ENCODE results near the gene KNSTRN. TPM values are rescaled to one million over a fixed set of nuclear protein-coding genes. Genes with fewer than 3 reads are reported as not detected.

Gene KNSTRN
- total RNA-seq, 6 experiments from 2014 or later: 5.4 to 17.2 (median 11.2) TPM

DNA sequence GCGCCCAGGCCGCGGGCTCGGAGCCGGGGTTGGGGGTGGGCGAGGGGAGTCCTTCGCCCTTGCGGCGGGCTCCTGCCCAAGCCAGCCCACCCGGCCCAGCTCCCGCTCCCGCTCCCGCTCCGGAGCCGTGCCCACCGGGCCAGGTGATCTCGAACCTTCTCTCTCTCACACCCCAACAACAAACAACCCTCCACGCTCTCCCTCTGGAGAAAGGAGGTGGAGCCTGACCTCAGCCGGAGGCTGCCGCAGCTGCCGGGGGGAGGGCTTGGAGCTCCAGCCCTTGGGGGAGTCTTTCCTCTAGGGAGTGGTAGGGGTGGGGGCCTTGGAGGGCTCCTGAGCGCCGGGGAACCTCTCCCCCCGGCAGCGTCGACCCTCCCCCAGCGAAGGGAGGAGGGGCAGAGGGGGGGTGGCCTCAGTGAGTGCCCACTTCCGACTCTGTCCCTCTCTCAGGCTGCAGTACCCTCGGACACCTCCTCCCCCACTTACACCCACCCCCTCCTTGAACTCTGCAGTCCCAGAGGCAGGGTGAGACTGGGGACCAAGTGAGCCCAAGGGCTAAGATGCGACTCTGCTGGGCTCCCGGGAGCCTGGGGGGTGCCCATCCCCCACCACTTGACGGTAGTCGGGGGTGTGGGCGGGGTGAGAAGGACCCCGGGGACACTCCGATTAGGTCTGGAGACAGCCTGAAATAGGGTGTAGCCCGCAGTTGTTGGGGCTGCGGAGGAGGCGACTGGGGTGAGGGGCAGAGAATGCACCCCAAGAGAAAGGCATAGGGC is 53.8 kb downstream of the KNSTRN start:
- no peak for TF ChIP-seq POLR2A (IDR thresholded peaks at IDR 0.05)
- TF ChIP-seq, protein P1, sequence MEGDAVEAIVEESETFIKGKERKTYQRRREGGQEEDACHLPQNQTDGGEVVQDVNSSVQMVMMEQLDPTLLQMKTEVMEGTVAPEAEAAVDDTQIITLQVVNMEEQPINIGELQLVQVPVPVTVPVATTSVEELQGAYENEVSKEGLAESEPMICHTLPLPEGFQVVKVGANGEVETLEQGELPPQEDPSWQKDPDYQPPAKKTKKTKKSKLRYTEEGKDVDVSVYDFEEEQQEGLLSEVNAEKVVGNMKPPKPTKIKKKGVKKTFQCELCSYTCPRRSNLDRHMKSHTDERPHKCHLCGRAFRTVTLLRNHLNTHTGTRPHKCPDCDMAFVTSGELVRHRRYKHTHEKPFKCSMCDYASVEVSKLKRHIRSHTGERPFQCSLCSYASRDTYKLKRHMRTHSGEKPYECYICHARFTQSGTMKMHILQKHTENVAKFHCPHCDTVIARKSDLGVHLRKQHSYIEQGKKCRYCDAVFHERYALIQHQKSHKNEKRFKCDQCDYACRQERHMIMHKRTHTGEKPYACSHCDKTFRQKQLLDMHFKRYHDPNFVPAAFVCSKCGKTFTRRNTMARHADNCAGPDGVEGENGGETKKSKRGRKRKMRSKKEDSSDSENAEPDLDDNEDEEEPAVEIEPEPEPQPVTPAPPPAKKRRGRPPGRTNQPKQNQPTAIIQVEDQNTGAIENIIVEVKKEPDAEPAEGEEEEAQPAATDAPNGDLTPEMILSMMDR (IDR thresholded peaks at IDR 0.05): no peak
- H3K4me1 ChIP-seq: peaks cover 0 to 10% (median 2%) of the 10 kb centered on the region in 4 donors
- no peaks in the 10 kb centered on the region for H3K27me3 ChIP-seq
- DNase-seq (no peak), ATAC-seq (no peak)
- intact Hi-C loops (cut with DNase I): no loop called here
- H3K4me3 ChIP-seq: peak overlapping the region; percentile 21 to 32 (median 23)
- H3K27ac ChIP-seq: no peak overlapping the region
- no peaks in the 10 kb centered on the region for H3K9me3 ChIP-seq
- H3K36me3 ChIP-seq: no peaks in the 10 kb centered on the region
- WGBS (ENCODE audit: insufficient coverage, low coverage, low lambda C conversion rate, missing lambda C conversion rate): under 1% methylated on average over 12 of the region's 39 CpGs

DNA sequence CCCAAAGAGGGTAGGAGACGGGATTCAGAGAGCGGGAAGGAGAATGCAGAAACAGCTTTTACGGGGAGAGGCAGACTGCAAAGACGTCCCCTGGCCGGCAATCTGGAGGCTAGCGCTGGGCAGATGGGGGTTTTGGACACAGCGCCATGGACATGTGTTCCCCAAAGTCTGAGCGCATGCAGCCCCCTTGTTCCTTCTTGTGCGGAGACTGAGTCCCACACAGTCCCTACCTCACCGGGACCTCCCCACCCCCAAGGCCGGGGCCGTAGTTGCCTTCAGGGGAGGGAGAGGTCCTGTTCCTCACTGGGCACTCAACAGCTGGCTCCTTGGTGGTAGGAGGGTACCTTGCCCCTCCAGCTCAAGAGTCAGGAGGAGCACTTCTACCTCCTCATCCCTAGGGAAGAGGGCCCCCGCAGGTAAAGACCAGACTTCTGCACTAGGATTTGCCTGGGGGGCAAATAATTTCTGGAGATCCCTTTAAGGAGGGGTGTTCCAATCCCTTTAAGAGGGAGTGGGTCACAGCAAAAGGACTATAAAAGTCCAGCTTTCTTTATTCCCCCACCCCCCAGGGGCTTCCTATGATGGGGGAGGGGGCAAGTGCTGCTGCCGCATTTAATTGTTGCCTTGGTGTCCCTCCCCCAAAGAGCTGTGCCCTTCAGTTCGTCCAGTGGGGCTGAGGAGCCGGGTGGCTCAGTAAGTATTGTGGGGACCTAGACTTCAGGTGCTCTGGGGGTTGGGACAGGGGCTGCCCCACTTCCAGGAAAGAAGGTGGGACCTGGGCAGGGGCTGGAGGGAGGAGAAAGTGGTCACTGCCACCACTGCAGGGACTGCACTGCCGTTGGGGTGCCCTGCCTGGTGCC is 54.6 kb downstream of the KNSTRN start:
- no peak overlapping the region for H3K4me3 ChIP-seq
- H3K36me3 ChIP-seq: no peaks in the 10 kb centered on the region
- no peak for ATAC-seq
- peaks cover 0 to 10% (median 2%) of the 10 kb centered on the region in 4 donors for H3K4me1 ChIP-seq
- H3K27ac ChIP-seq: no peak overlapping the region
- intact Hi-C loops (cut with DNase I): no loop called here
- H3K9me3 ChIP-seq: no peaks in the 10 kb centered on the region
- TF ChIP-seq POLR2A (IDR thresholded peaks at IDR 0.05): no peak
- no peak for DNase-seq
- no peaks in the 10 kb centered on the region for H3K27me3 ChIP-seq
- 8% methylated on average over 9 of the region's 17 CpGs for WGBS (ENCODE audit: insufficient coverage, low coverage, low lambda C conversion rate, missing lambda C conversion rate)

DNA sequence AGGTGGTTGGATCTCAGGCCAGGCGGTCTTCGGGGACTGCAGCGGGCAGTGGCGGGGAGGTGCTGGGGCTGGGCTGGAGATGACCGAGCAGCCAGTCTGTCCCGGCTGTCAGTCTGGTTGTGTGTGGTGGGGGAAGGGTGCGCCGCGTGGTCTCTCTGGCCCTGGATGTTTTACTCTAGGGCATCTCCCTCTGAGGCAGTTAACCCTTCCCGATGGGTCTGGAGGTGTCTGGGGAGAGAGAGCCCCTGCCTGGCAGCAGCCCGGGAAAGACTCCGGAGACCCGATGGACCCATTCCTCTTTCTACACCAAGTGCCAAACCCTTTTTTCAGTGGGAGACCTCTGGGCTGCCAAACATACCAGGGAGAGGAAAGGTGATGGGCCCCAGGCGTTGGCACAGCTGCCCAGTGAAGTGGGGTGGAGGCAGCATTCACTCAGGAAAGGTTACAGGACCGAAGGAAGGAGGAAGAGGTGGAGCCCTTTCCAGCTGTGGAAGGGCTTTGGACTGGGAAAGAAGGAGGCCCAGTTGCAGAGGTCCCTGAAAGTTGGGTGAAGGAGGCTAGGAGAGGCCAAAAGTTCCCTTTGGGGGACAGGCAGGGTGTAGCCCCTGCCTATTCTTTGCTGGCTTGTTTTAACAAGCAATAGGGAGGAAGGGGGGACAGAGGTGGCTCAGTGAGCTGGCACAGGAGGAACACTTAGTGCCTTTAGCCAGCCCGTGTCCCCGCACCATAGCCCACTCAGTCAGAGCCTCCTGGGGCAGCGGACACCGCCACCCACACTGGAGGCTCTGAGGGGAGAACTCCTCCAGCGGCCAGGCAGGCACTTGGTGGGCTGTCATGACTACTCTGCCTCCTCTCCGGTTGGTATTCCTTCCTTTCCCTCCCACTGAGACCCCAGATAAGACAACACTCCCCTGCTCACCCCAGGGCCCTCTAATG is 55.5 kb downstream of the KNSTRN start:
- no peak for ATAC-seq
- Histone ChIP-seq H3K4me3 (no peak overlapping the region), H3K36me3 (no peaks in the 10 kb centered on the region), H3K4me1 (peaks cover 0 to 14% (median 2%) of the 10 kb centered on the region in 4 donors), H3K27ac (no peak overlapping the region), H3K27me3 (no peaks in the 10 kb centered on the region), H3K9me3 (no peaks in the 10 kb centered on the region)
- DNase-seq: no peak
- intact Hi-C loops (cut with DNase I): no loop called here
- TF ChIP-seq POLR2A (IDR thresholded peaks at IDR 0.05): no peak
- TF ChIP-seq, protein P1 (IDR thresholded peaks at IDR 0.05): no peak
- 40% methylated on average over 2 of the region's 21 CpGs for WGBS (ENCODE audit: insufficient coverage, low coverage, low lambda C conversion rate, missing lambda C conversion rate)

DNA sequence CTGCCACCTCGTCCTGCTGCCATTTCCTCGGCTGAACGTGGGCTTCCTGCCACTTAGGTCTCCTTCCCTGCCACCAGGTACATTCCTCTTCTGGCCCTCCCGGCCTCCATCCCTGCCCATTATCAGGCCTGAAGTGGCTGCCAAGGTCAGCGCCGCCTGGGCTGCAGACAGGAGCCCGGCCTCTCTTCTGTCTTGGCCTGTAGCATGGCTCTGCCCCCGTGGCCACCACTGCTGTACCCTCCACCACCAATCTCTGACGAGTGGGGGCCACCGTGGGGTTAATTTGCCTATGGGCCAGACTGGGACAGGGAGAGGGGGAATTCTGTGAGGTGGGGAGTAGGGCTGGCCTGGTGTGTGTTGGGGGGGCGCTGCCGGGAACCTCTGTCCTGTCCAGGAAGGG is 56.2 kb downstream of the KNSTRN start:
- peaks cover 0 to 14% (median 2%) of the 10 kb centered on the region in 4 donors for H3K4me1 ChIP-seq
- intact Hi-C loops (cut with DNase I): no loop called here
- no peak overlapping the region for H3K4me3 ChIP-seq
- no peaks in the 10 kb centered on the region for H3K36me3 ChIP-seq
- 61% methylated on average over 9 of the region's 12 CpGs for WGBS (ENCODE audit: insufficient coverage, low coverage, low lambda C conversion rate, missing lambda C conversion rate)
- no peaks in the 10 kb centered on the region for H3K27me3 ChIP-seq
- no peaks in the 10 kb centered on the region for H3K9me3 ChIP-seq
- no peak for DNase-seq
- no peak overlapping the region for H3K27ac ChIP-seq
- no peak for ATAC-seq
- TF ChIP-seq POLR2A (IDR thresholded peaks at IDR 0.05): no peak
- TF ChIP-seq, protein P1 (IDR thresholded peaks at IDR 0.05): no peak
